IMR-90 (cell line): ENCODE measurements around the gene QPRT. TPM values are rescaled to one million over a fixed set of nuclear protein-coding genes. Genes with fewer than 3 reads are reported as not detected.

ENCODE experiments used
- ATAC-seq: fragments of 200-7000 bp; cut with Tn5 transposase; 2 replicates; pipeline ENCODE4 v1.9.1; 2020; ENCODE audit warnings: low read depth, mild to moderate bottlenecking, moderate library complexity
- BruUV-seq: library from RNA; stranded (reverse); fragments of 400-500 nt; replicated peaks from 2 replicates; lab custom pipeline; 2021; lab: Mats Ljungman, UMichigan
- CTCF ChIA-PET: fragments of 300-600 bp; formaldehyde crosslinking; extraction: SDS; loops from one replicate; lab custom pipeline; 2021; ENCODE audit warnings: antibody characterized with exemption; lab: Yijun Ruan, JAX
- POLR2A ChIA-PET: fragments of 300-600 bp; sonication (Branson Sonifier 250); formaldehyde crosslinking; loops from one replicate; lab custom pipeline; 2022; ENCODE audit warnings: antibody characterized with exemption; ENCODE audit not compliant: unreplicated experiment; lab: Charles Lee
- DNase-seq: peaks from one replicate; pipeline ENCODE4 v3.0.0; 2013
- H2AFZ ChIP-seq: replicated peaks from 2 replicates; pipeline ENCODE3; 2013; ENCODE audit warnings: low read length, mild to moderate bottlenecking; ENCODE audit not compliant: poor library complexity
- H2AK5ac ChIP-seq: 2 replicates; pipeline ENCODE4 v1.6.1; 2013; ENCODE audit warnings: low read depth, low read length, inconsistent platforms
- H2AK9ac ChIP-seq: replicated peaks from 2 replicates; pipeline ENCODE3; 2013; ENCODE audit warnings: mild to moderate bottlenecking, low read depth, low read length, moderate library complexity; ENCODE audit not compliant: poor library complexity
- H2BK120ac ChIP-seq: 2 replicates; pipeline ENCODE4 v1.6.1; 2013; ENCODE audit warnings: low read depth, low read length, inconsistent platforms
- H2BK15ac ChIP-seq: 3 replicates; pipeline ENCODE4 v1.6.1; 2013; ENCODE audit warnings: low read depth, low read length, inconsistent platforms
- H2BK20ac ChIP-seq: 2 replicates; pipeline ENCODE4 v1.6.1; 2013; ENCODE audit warnings: low read depth, mild to moderate bottlenecking, inconsistent platforms, low read length, moderate library complexity
- H2BK5ac ChIP-seq: 2 replicates; pipeline ENCODE4 v1.6.1; 2013; ENCODE audit warnings: mild to moderate bottlenecking, low read depth, low read length, inconsistent platforms; ENCODE audit not compliant: poor library complexity, severe bottlenecking
- H3K14ac ChIP-seq: replicated peaks from 2 replicates; pipeline ENCODE4 v1.6.1; 2013; ENCODE audit warnings: low read depth, low read length, inconsistent platforms
- H3K18ac ChIP-seq: 2 replicates; pipeline ENCODE4 v1.6.1; 2013; ENCODE audit warnings: low read depth, low read length, control low read depth
- H3K23ac ChIP-seq: 2 replicates; pipeline ENCODE4 v1.6.1; 2013; ENCODE audit warnings: low read depth, low read length, inconsistent platforms
- H3K27ac ChIP-seq: 2 replicates; pipeline ENCODE4 v1.5.1; 2013; ENCODE audit warnings: mild to moderate bottlenecking, control low read depth, low read length; ENCODE audit not compliant: insufficient read depth
- H3K27me3 ChIP-seq: 2 replicates; pipeline ENCODE4 v1.6.1; 2013; ENCODE audit warnings: low read length; ENCODE audit not compliant: control insufficient read depth, insufficient read depth
- H3K36me3 ChIP-seq: 2 replicates; pipeline ENCODE4 v1.6.1; 2013; ENCODE audit warnings: low read length, mixed read lengths; ENCODE audit not compliant: control insufficient read depth, insufficient read depth
- H3K4ac ChIP-seq: 2 replicates; pipeline ENCODE4 v1.6.1; 2013; ENCODE audit warnings: low read depth, low read length, inconsistent platforms
- H3K4me1 ChIP-seq: 2 replicates; pipeline ENCODE4 v1.6.1; 2013; ENCODE audit warnings: low read length, mixed read lengths; ENCODE audit not compliant: control insufficient read depth, insufficient read depth
- H3K4me2 ChIP-seq: 2 replicates; pipeline ENCODE4 v1.6.1; 2013; ENCODE audit warnings: low read depth, mild to moderate bottlenecking, control low read depth, low read length, moderate library complexity
- H3K4me3 ChIP-seq: 2 replicates; pipeline ENCODE4 v1.5.1; 2013; ENCODE audit warnings: low read depth, mild to moderate bottlenecking, control low read depth, low read length, moderate library complexity; ENCODE audit not compliant: insufficient read depth
- H3K56ac ChIP-seq: 2 replicates; pipeline ENCODE4 v1.6.1; 2013; ENCODE audit warnings: low read length, inconsistent platforms; ENCODE audit not compliant: insufficient read depth; ENCODE audit errors: extremely low read depth
- H3K79me1 ChIP-seq, 2 experiments: 2 replicates each; pipeline ENCODE4 v1.6.1; 2013; ENCODE audit warnings: low read length in 2 of 2, inconsistent platforms in 1 of 2, low read depth in 1 of 2
- H3K9ac ChIP-seq: 2 replicates; pipeline ENCODE4 v1.6.1; 2013; ENCODE audit warnings: low read depth, low read length, control low read depth
- H3K9me1 ChIP-seq: 2 replicates; pipeline ENCODE4 v1.6.1; 2013; ENCODE audit warnings: low read length, inconsistent platforms; ENCODE audit not compliant: insufficient read depth
- H3K9me3 ChIP-seq: 2 replicates; pipeline ENCODE4 v1.6.1; 2013; ENCODE audit warnings: low read length; ENCODE audit not compliant: control insufficient read depth, insufficient read depth
- H4K20me1 ChIP-seq: 2 replicates; pipeline ENCODE4 v1.6.1; 2013; ENCODE audit warnings: low read length, inconsistent platforms; ENCODE audit not compliant: insufficient read depth
- H4K5ac ChIP-seq: 2 replicates; pipeline ENCODE4 v1.6.1; 2013; ENCODE audit warnings: mild to moderate bottlenecking, low read depth, low read length, control low read depth
- H4K8ac ChIP-seq, 2 experiments: 2 replicates each; pipeline ENCODE4 v1.6.1; 2013; ENCODE audit warnings: low read depth in 2 of 2, low read length in 2 of 2, control low read depth in 1 of 2, inconsistent platforms in 1 of 2
- H4K91ac ChIP-seq: 2 replicates; pipeline ENCODE4 v1.6.1; 2013; ENCODE audit warnings: low read depth, low read length, inconsistent platforms; ENCODE audit not compliant: insufficient read depth
- BHLHE40 ChIP-seq: fragments of 150-350 bp; IDR thresholded peaks from 2 replicates; pipeline ENCODE4 v1.6.1; 2016; ENCODE audit warnings: mild to moderate bottlenecking, low read depth, low read length
- CEBPB ChIP-seq: IDR thresholded peaks from 2 replicates; pipeline ENCODE4 v1.6.1; 2012; ENCODE audit warnings: low read depth, low read length, improper control_type of control experiment
- FOS ChIP-seq: fragments of 150-350 bp; IDR thresholded peaks from 2 replicates; pipeline ENCODE4 v1.6.1; 2016; ENCODE audit warnings: low read depth, low read length
- MAFK ChIP-seq: IDR thresholded peaks from 2 replicates; pipeline ENCODE4 v1.6.1; 2012; ENCODE audit warnings: low read depth, low read length, improper control_type of control experiment
- RAD21 ChIP-seq: IDR thresholded peaks from 2 replicates; pipeline ENCODE4 v1.6.1; 2012; ENCODE audit warnings: low read length, improper control_type of control experiment
- RCOR1 ChIP-seq: IDR thresholded peaks from 2 replicates; pipeline ENCODE4 v1.6.1; 2012; ENCODE audit warnings: mild to moderate bottlenecking, low read length, improper control_type of control experiment; ENCODE audit not compliant: insufficient replicate concordance
- SMC3 ChIP-seq: fragments of 150-350 bp; IDR thresholded peaks from 2 replicates; pipeline ENCODE4 v1.6.1; 2016; ENCODE audit warnings: low read depth, mild to moderate bottlenecking, antibody characterized with exemption, low read length, moderate library complexity
- WGBS, 2 experiments: methylation state at CpG; one replicate each; pipeline versions ENCODE4 v1.1.5 to v1.1.7; 2013; ENCODE audit warnings: missing lambda C conversion rate in 2 of 2; ENCODE audit not compliant: insufficient read length in 1 of 2; ENCODE audit errors: extremely low coverage in 2 of 2; 5-methylcytosine and 5-hydroxymethylcytosine counted together
- dilution Hi-C: fragments of 300-500 bp; cut with HindIII; formaldehyde crosslinking; loops from one replicate; pipeline ENCODE4 v1.14.3; 2018; ENCODE audit warnings: low sequenced_read_pairs; ENCODE audit not compliant: unreplicated experiment
- in situ Hi-C: fragments of 300-500 bp; cut with MboI; formaldehyde crosslinking; loops from 3 replicates; pipeline ENCODE4 v1.14.3; 2019; ENCODE audit warnings: low sequenced_read_pairs, inconsistent platforms, mixed read lengths
- intact Hi-C: fragments of 100-400 bp; cut with micrococcal nuclease; formaldehyde crosslinking; loops from 2 replicates; pipeline ENCODE4 v1.10.0; 2022
- polyA plus RNA-seq, 3 experiments: library from polyadenylated mRNA; depleted of rRNA; stranded (reverse); fragments of >200 nt; gene quantifications; 2 replicates each; pipeline ENCODE4 v1.2.3, GENCODE V29; 2012; ENCODE audit warnings: low replicate concordance in 1 of 3
- total RNA-seq: library from RNA; depleted of rRNA; stranded (reverse); fragments of >200 nt; gene quantifications from 2 replicates; pipeline ENCODE4 v1.2.3, GENCODE V29; 2012
- TF ChIP-seq, protein P1 (sequence below): fragments of 150-350 bp; IDR thresholded peaks from 2 replicates; pipeline ENCODE4 v1.6.1; 2017; ENCODE audit warnings: mild to moderate bottlenecking, antibody characterized with exemption, low read length, low read depth
- TF ChIP-seq, protein P2 (sequence below): fragments of 150-350 bp; IDR thresholded peaks from 2 replicates; pipeline ENCODE4 v1.6.1; 2016; ENCODE audit warnings: low read depth, mild to moderate bottlenecking, low read length, moderate library complexity, borderline replicate concordance

Gene QPRT
- total and polyA plus RNA-seq, 2 of the 4 experiments (the other 2 are of a cell fraction): 3.4 to 6.3 TPM

DNA sequence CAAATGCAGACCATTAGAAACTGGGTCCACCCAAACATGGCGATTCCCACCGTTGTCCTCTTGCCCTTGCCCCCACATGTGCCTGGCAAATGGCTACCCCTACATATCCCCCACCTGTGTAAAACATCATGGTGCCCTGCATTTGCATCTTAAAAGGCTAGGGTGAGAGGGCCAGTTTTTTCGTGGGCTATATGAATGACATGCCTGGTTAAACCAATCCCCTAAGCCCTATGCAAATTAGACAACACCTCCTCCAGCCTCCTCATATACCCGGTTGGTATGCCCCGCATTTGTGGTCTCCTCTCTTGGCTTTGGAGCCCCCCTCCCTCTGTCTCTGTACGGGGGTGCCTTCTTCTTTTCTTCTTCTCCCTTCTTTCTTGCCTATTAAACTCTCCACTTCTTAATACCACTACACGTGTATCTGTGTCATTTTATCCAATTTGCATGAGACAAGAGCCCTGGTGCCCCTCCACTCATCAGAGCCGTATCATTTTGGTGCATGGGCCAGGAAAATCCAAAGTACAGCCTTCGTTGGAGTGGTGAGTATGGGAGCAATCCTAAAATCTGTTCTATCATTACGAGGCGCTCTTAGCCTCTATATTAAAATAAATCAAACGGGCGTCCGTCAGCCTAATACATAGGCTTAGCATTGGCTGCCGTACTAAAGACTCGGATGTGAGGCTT is 30.1 kb downstream of the QPRT start:
- H3K4me1 ChIP-seq: peaks cover 3% of the 10 kb centered on the region; the same call in 1 of the 2 replicates
- no peak overlapping the region for H3K18ac ChIP-seq
- no peak overlapping the region for H3K4ac ChIP-seq
- WGBS, 2 experiments: 43% methylated on average over 1 of the region's 16 CpGs; no CpG with 5 or more reads in 1 of the 2 experiments
- H3K36me3 ChIP-seq: no peaks in the 10 kb centered on the region
- TF ChIP-seq MAFK (no peak), SMC3 (no peak), RAD21 (no peak), BHLHE40 (no peak), RCOR1 (no peak), CEBPB (no peak), FOS (no peak)
- TF ChIP-seq, protein P1, sequence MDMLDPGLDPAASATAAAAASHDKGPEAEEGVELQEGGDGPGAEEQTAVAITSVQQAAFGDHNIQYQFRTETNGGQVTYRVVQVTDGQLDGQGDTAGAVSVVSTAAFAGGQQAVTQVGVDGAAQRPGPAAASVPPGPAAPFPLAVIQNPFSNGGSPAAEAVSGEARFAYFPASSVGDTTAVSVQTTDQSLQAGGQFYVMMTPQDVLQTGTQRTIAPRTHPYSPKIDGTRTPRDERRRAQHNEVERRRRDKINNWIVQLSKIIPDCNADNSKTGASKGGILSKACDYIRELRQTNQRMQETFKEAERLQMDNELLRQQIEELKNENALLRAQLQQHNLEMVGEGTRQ: no peak
- TF ChIP-seq, protein P2, sequence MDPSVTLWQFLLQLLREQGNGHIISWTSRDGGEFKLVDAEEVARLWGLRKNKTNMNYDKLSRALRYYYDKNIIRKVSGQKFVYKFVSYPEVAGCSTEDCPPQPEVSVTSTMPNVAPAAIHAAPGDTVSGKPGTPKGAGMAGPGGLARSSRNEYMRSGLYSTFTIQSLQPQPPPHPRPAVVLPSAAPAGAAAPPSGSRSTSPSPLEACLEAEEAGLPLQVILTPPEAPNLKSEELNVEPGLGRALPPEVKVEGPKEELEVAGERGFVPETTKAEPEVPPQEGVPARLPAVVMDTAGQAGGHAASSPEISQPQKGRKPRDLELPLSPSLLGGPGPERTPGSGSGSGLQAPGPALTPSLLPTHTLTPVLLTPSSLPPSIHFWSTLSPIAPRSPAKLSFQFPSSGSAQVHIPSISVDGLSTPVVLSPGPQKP: no peak
- no TSS peak for BruUV-seq
- H2BK120ac ChIP-seq: no peak overlapping the region
- H3K9me3 ChIP-seq: no peaks in the 10 kb centered on the region
- no peak overlapping the region for H3K9ac ChIP-seq
- H3K9me1 ChIP-seq: no peaks in the 10 kb centered on the region
- H2AK5ac ChIP-seq: no peak overlapping the region
- ATAC-seq (no peak), DNase-seq (no peak)
- H3K23ac ChIP-seq: no peak overlapping the region
- H2AFZ ChIP-seq: no peak overlapping the region
- no peak overlapping the region for H2BK20ac ChIP-seq
- no peak overlapping the region for H3K4me3 ChIP-seq
- H3K27me3 ChIP-seq: no peaks in the 10 kb centered on the region
- H3K79me1 ChIP-seq: no peaks in the 10 kb centered on the region
- ChIA-PET CTCF (no interaction called here), POLR2A (no interaction called here)
- in situ Hi-C loops (no loop called here), dilution Hi-C loops (no loop called here), intact Hi-C loops (no loop called here)
- H3K14ac ChIP-seq: no peak overlapping the region
- no peak overlapping the region for H3K56ac ChIP-seq
- H4K8ac ChIP-seq: no peak overlapping the region
- H4K5ac ChIP-seq: no peak overlapping the region
- no peak overlapping the region for H3K27ac ChIP-seq
- H4K20me1 ChIP-seq: no peaks in the 10 kb centered on the region
- H4K91ac ChIP-seq: no peak overlapping the region
- no peak overlapping the region for H2BK5ac ChIP-seq
- H3K4me2 ChIP-seq: no peak overlapping the region
- no peak overlapping the region for H2AK9ac ChIP-seq
- H2BK15ac ChIP-seq: no peak overlapping the region
